ENCODE measurements around the gene ANTXR2. TPM values are rescaled to one million over a fixed set of nuclear protein-coding genes. Genes with fewer than 3 reads are reported as not detected.

The ANTXR2 gene
- total and polyA plus RNA-seq, 11 donors, result 7.0 to 76.7 (median 46.6) TPM

DNA sequence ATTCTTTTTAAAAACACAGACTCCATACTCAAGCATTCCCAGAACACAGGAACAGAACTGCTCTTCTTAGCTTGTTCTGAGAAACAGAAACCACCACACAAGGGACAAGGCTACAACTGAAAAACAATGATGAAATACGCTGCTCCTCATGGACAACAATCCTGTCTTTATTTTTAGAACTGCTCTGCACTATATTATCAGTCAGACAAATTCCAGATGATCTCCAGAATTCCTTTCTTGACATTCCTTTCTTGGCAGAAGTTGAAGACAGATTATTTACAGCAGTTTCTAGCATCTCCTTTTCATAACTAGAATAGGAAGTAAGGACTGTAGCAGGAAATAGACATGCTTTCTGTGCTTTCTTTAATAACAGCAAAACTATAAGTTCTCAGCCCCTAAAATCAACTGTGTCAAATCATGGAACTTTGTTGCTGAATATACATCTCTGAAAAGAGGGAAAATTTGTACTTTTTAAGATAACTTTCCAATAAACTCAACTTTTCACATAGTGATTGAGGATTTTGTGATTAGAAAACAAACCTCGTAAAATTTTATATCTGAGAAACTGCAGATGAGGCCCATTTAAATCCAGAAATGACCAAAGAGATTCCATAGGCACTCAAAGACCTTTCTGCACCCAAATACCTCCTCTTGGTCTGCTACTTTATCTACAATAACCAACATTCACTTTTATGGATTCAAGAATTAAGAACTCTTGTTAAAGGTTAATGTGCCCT is 35.9 kb downstream of the ANTXR2 start:
- Histone ChIP-seq H3K27ac (peak overlapping the region; percentile 64 to 96 (median 76)), H3K4me3 (peak overlapping the region in 8 of 12 donors; percentile 13 to 43 (median 26)), H3K36me3 (peaks cover 0 to 31% (median 0%) of the 10 kb centered on the region in 9 donors), H3K27me3 (no peaks in the 10 kb centered on the region), H3K9me3 (no peaks in the 10 kb centered on the region), H3K4me1 (peaks cover 0 to 34% (median 21%) of the 10 kb centered on the region in 12 donors)
- ATAC-seq (peak; percentile 93 to 94 (median 94)), DNase-seq (no peak)
- WGBS, 4 donors, result 35 to 43% (median 39%) methylated on average over 2 of the region's 2 CpGs
- TF ChIP-seq POLR2A (IDR thresholded peaks at IDR 0.05) (no peak), CTCF (IDR thresholded peaks at IDR 0.05) (no peak)
- intact Hi-C loops (cut with DNase I), result loop anchor here in 3 of 10 donors (5.0 kb wide), 1 partner anchor 35 kb away; the partner anchor contains the start of gene ANTXR2 (in 3 of the 3)

DNA sequence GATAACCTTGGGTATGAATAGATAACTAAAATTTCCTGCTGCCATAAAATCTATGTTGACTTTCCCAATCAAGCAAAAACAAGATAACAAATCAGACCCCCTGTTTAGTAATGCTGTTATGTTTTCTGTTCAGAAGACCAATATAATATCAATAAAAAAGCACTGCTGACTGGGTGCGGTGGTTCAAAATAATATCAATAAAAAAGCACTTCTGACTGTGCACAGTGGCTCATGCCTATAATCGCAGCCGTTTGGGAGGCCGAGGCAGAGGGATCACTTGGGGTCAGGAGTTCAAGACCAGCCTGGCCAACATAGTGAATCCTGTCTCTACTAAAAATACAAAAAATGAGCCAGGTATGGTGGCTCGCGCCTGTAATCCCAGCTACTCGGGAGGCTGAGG is 36.7 kb downstream of the ANTXR2 start:
- Histone ChIP-seq H3K4me3 (peak overlapping the region in 7 of 12 donors; percentile 13 to 43 (median 31)), H3K9me3 (no peaks in the 10 kb centered on the region), H3K27ac (peak overlapping the region; percentile 64 to 96 (median 76)), H3K36me3 (peaks cover 0 to 40% (median 5%) of the 10 kb centered on the region in 9 donors), H3K4me1 (peaks cover 0 to 34% (median 21%) of the 10 kb centered on the region in 12 donors), H3K27me3 (no peaks in the 10 kb centered on the region)
- TF ChIP-seq CTCF (IDR thresholded peaks at IDR 0.05) (no peak), POLR2A (IDR thresholded peaks at IDR 0.05) (no peak)
- 68 to 80% (median 76%) methylated on average over 7 of the region's 7 CpGs for WGBS, 4 donors
- intact Hi-C loops (cut with DNase I), result loop anchor here in 3 of 10 donors (5.0 kb wide), 1 partner anchor 36 kb away; the partner anchor contains the start of gene ANTXR2 (in 3 of the 3)
- DNase-seq, result peak in 1 of 5 donors; percentile 38
- peak in 1 of 4 donors; percentile 27 for ATAC-seq

GRCh38 chr4:80035336-80035735 is 37.7 kb downstream of the ANTXR2 start:
- DNase-seq, result no peak
- intact Hi-C loops (cut with DNase I), result loop anchor here in 3 of 10 donors (5.0 kb wide), 1 partner anchor 37 kb away; the partner anchor contains the start of gene ANTXR2 (in 3 of the 3)
- Histone ChIP-seq H3K27me3 (no peaks in the 10 kb centered on the region), H3K9me3 (no peaks in the 10 kb centered on the region), H3K4me3 (no peak overlapping the region), H3K36me3 (peaks cover 0 to 49% (median 15%) of the 10 kb centered on the region in 9 donors), H3K4me1 (peaks cover 0 to 34% (median 21%) of the 10 kb centered on the region in 12 donors), H3K27ac (peak overlapping the region in 3 of 12 donors; percentile 83 to 88 (median 85))
- ATAC-seq, result peak in 2 of 4 donors; percentile 40 to 45
- no peak for TF ChIP-seq CTCF (IDR thresholded peaks at IDR 0.05)
- no peak for TF ChIP-seq POLR2A (IDR thresholded peaks at IDR 0.05)
- 52 to 66% (median 64%) methylated on average over 2 of the region's 2 CpGs for WGBS, 4 donors

- H3K4me3 ChIP-seq, result no peak overlapping the region
- no peak for DNase-seq
- intact Hi-C loops (cut with DNase I), result no loop called here
- H3K9me3 ChIP-seq, result no peaks in the 10 kb centered on the region
- H3K27me3 ChIP-seq, result no peaks in the 10 kb centered on the region
- ATAC-seq, result no peak
- H3K4me1 ChIP-seq, result peaks cover 0 to 34% (median 21%) of the 10 kb centered on the region in 12 donors
- peak overlapping the region in 1 of 12 donors; percentile 85 for H3K27ac ChIP-seq
- peaks cover 0 to 60% (median 31%) of the 10 kb centered on the region in 9 donors for H3K36me3 ChIP-seq
- no peak for TF ChIP-seq CTCF (IDR thresholded peaks at IDR 0.05)
- TF ChIP-seq POLR2A (IDR thresholded peaks at IDR 0.05), result no peak
These were observed 39.4 kb downstream of the ANTXR2 start for GRCh38 chr4:80033581-80033980.

Measured in heart left ventricle (tissue), 16 donors.